HepG2 (cell line): Measurements from ENCODE around the gene AMER3. TPM values are rescaled to one million over a fixed set of nuclear protein-coding genes. Genes with fewer than 3 reads are reported as not detected.
A peak's percentile ranks its signal among the peaks of the same experiment; 100 is the strongest.

Experiments
- ATAC-seq: fragments of 200-7000 bp; cut with Tn5 transposase; 3 replicates; pipeline ENCODE4 v1.9.1; 2020; ENCODE audit warnings: mild to moderate bottlenecking, moderate library complexity
- BruUV-seq: library from RNA; stranded (reverse); fragments of 400-500 nt; replicated peaks from 2 replicates; lab custom pipeline; 2021; lab: Mats Ljungman, UMichigan
- CTCF ChIA-PET: fragments of 300-600 bp; formaldehyde crosslinking; extraction: SDS; loops from one replicate; lab custom pipeline; 2021; ENCODE audit warnings: low total read pairs, inconsistent platforms, low intra/inter-chr PET ratio; lab: Yijun Ruan, JAX
- POLR2A ChIA-PET: fragments of 350-600 bp; sonication (Branson Sonifier 250); formaldehyde crosslinking; loops from one replicate; lab custom pipeline; 2020; ENCODE audit warnings: antibody characterized with exemption, inconsistent platforms; lab: Yijun Ruan, JAX
- DNase-seq: peaks from one replicate; pipeline ENCODE4 v3.0.0-alpha.2; 2015; ENCODE audit warnings: low spot score
- FAIRE-seq: peaks from 3 replicates; lab custom pipeline; 2011; peaks lifted over from hg19 to GRCh38; lab: Jason Lieb, UNC
- H2AFZ ChIP-seq: one replicate; pipeline ENCODE4 v1.6.1; 2011; ENCODE audit warnings: low read length, inconsistent platforms
- H3K27ac ChIP-seq: fragments of 300-600 bp; 3 replicates; pipeline ENCODE4 v1.8.0; 2011; ENCODE audit warnings: mixed run types, mild to moderate bottlenecking, mixed read lengths, low read length, inconsistent platforms; ENCODE audit not compliant: insufficient read depth; ENCODE audit errors: extremely low read length
- H3K27me3 ChIP-seq, 2 experiments: fragments of 200-600 bp in 1 of 2; 2 replicates in 1 of 2; 3 replicates in 1 of 2; pipeline versions ENCODE4 v1.6.0 to v1.8.0; 2011; ENCODE audit warnings: low read length in 2 of 2, mild to moderate bottlenecking in 2 of 2, moderate library complexity in 2 of 2, inconsistent platforms in 1 of 2; ENCODE audit not compliant: insufficient read depth in 2 of 2, control insufficient read depth in 1 of 2
- H3K36me3 ChIP-seq, 2 experiments: fragments of 200-600 bp in 1 of 2; replicated peaks in 1 of 2; 2 replicates in 1 of 2; 3 replicates in 1 of 2; pipeline versions ENCODE4 v1.5.1 to v1.8.0; 2011; ENCODE audit warnings: low read length in 2 of 2, inconsistent platforms in 1 of 2; ENCODE audit not compliant: insufficient read depth in 2 of 2, control insufficient read depth in 1 of 2
- H3K4me1 ChIP-seq: 2 replicates; pipeline ENCODE4 v1.5.1; 2012; ENCODE audit warnings: low read length, inconsistent platforms; ENCODE audit not compliant: insufficient read depth
- H3K4me2 ChIP-seq: 2 replicates; pipeline ENCODE4 v1.6.0; 2011; ENCODE audit warnings: low read depth, low read length, inconsistent platforms
- H3K4me3 ChIP-seq, 3 experiments: fragments of 200-600 bp in 1 of 3; sonication (generic), shearing (Covaris generic) in 1 of 3; replicated peaks in 1 of 3; 2 replicates each; pipeline ENCODE4 v1.5.1; 2011 to 2016; ENCODE audit warnings: low read length in 3 of 3, inconsistent platforms in 2 of 3, low read depth in 2 of 3, mild to moderate bottlenecking in 2 of 3, control low read depth in 1 of 3, mixed read lengths in 1 of 3; ENCODE audit not compliant: insufficient read depth in 1 of 3
- H3K79me2 ChIP-seq: one replicate; pipeline ENCODE4 v1.6.1; 2011; ENCODE audit warnings: low read length, inconsistent platforms; ENCODE audit not compliant: insufficient read depth
- H3K9ac ChIP-seq: 2 replicates; pipeline ENCODE4 v1.6.0; 2011; ENCODE audit warnings: mild to moderate bottlenecking, low read depth, low read length, inconsistent platforms; ENCODE audit not compliant: insufficient read depth
- H3K9me3 ChIP-seq: 2 replicates; pipeline ENCODE4 v1.5.1; 2012; ENCODE audit warnings: mild to moderate bottlenecking, low read length
- H4K20me1 ChIP-seq: 2 replicates; pipeline ENCODE4 v1.6.0; 2011; ENCODE audit warnings: inconsistent platforms, mild to moderate bottlenecking, low read length, moderate library complexity; ENCODE audit not compliant: insufficient read depth
- AFF4 ChIP-seq: sonication (generic); formaldehyde crosslinking; IDR thresholded peaks from 2 replicates; pipeline ENCODE4 v1.4.0; 2020; ENCODE audit warnings: missing genetic modification reagents
- AGO2 ChIP-seq: fragments of 200-400 bp; formaldehyde crosslinking; optimal IDR thresholded peaks from 2 replicates; pipeline ENCODE3; 2017; ENCODE audit warnings: mild to moderate bottlenecking, low read depth, low read length, moderate library complexity
- GATA4 ChIP-seq: sonication (generic); IDR thresholded peaks from 2 replicates; pipeline ENCODE4 v1.6.1; 2016; ENCODE audit warnings: antibody characterized with exemption, low read depth, borderline replicate concordance
- HHEX ChIP-seq: IDR thresholded peaks from 2 replicates; pipeline ENCODE4 v1.6.1; 2016; ENCODE audit warnings: control low read depth
- RBM22 ChIP-seq: fragments of 200-400 bp; formaldehyde crosslinking; optimal IDR thresholded peaks from 2 replicates; pipeline ENCODE3; 2017; ENCODE audit warnings: mild to moderate bottlenecking, low read length, moderate library complexity
- SNRNP70 ChIP-seq: fragments of 200-400 bp; formaldehyde crosslinking; IDR thresholded peaks from 2 replicates; pipeline ENCODE4 v1.6.1; 2017; ENCODE audit warnings: mild to moderate bottlenecking, low read depth, low read length, moderate library complexity
- TSC22D2 ChIP-seq: sonication (generic); formaldehyde crosslinking; IDR thresholded peaks from 2 replicates; pipeline ENCODE4 v1.5.1; 2020; ENCODE audit warnings: missing genetic modification reagents, mild to moderate bottlenecking, borderline replicate concordance
- ZFP41 ChIP-seq: sonication (generic); formaldehyde crosslinking; IDR thresholded peaks from 2 replicates; pipeline ENCODE4 v1.4.0; 2020; ENCODE audit warnings: mild to moderate bottlenecking, missing genetic modification reagents, borderline replicate concordance
- ZFP82 ChIP-seq: sonication (generic); formaldehyde crosslinking; IDR thresholded peaks from 2 replicates; pipeline ENCODE4 v1.5.1; 2020; ENCODE audit warnings: mild to moderate bottlenecking, missing genetic modification reagents, borderline replicate concordance
- ZNF235 ChIP-seq: sonication (generic); formaldehyde crosslinking; IDR thresholded peaks from 2 replicates; pipeline ENCODE4 v1.8.1; 2023; ENCODE audit warnings: mild to moderate bottlenecking, missing genetic modification reagents, borderline replicate concordance
- ZNF382 ChIP-seq: sonication (generic); formaldehyde crosslinking; IDR thresholded peaks from 2 replicates; pipeline ENCODE4 v1.5.0; 2020; ENCODE audit warnings: missing genetic modification reagents, mild to moderate bottlenecking, borderline replicate concordance
- WGBS: methylation state at CpG from one replicate; pipeline ENCODE4 v1.1.6; 2017; ENCODE audit warnings: low lambda C conversion rate; 5-methylcytosine and 5-hydroxymethylcytosine counted together
- in situ Hi-C: cut with HindIII; loops from 2 replicates; pipeline ENCODE4 v1.10.0; 2017; ENCODE audit warnings: low pct_unique_long_range_greater_than_20kb; ENCODE audit not compliant: extremely low pct_ligation_motif_present
- intact Hi-C: fragments of 100-400 bp; cut with micrococcal nuclease; formaldehyde crosslinking; loops from one replicate; pipeline ENCODE4 v1.10.0; 2022; ENCODE audit not compliant: unreplicated experiment
- polyA plus RNA-seq, 8 experiments: library from polyadenylated mRNA; depleted of rRNA in 3 of 8; stranded (reverse) in 7 of 8; unstranded in 1 of 8; fragments of >200 nt; fragmentation: Illumina TruSeq in 4 of 8; extraction: Trizol in 4 of 8; gene quantifications; 2 replicates each; pipeline versions ENCODE4 v1.2.1 to v1.2.3, GENCODE V29; 2011 to 2016; ENCODE audit warnings: low read depth in 4 of 8, missing spikeins in 1 of 8, mixed read lengths in 1 of 8; ENCODE audit not compliant: insufficient read depth in 1 of 8
- total RNA-seq, 5 experiments: library from RNA; depleted of rRNA; stranded (reverse); fragments of >200 nt; fragmentation: Illumina TruSeq; extraction: Trizol; gene quantifications; 2 replicates each; pipeline ENCODE4 v1.2.3, GENCODE V29; 2016; ENCODE audit warnings: low read depth in 1 of 5
- TF ChIP-seq, protein P1 (sequence below): sonication (generic); formaldehyde crosslinking; IDR thresholded peaks from 2 replicates; pipeline ENCODE4 v1.5.0; 2020; ENCODE audit warnings: mild to moderate bottlenecking, missing genetic modification reagents, borderline replicate concordance

Gene AMER3
- total and polyA plus RNA-seq, 2 of the 13 experiments (the other 11 are each of a cell fraction or from before 2014, with no cell fraction given), result not detected

DNA sequence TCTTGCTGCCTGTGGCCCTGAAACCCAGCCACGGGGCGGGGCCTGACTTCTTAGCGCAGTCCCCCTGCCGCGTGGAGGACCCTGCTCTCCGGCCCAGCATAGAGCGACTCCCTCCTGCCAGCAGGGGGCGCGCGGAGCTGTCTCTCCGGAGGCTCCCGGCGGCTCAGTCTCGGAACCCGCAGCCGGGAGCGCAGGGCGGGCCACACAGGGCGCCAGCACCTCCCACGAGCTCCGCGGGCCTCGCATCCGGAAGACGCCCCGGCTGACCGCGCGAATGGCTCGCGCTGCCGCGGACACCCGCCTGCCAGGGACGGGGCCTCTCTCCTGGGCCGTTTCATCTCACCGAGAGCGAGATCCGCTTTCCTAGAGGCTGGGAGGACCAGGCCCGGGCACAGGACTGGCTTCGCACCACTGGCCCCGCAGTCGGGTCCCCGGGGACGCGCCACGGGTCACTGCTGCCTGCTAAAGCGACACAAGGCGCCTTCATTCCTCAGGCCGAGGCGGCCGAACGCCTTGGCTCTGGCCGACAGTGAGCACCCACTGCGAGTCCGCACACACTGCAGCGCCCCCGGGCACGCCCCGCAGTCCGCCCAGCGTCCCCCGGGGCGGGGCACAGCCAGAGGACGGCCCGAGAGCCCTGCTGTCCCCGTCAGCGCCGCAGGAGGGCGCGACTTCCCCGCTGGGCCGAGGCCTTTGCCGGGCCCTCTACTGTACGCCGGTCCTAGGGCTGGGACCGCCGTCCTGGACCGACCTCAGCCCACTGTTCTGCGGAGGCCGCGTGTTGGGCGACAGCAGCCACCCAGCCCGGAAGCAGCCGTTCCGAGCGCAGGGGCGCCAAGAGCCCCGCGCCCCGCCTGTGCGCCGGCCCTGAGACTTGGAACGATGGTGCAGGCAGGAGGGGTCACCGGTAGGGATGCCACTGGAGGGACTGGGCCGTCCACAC is 42.4 kb downstream of the AMER3 start:
- H3K9ac ChIP-seq, result peak overlapping the region; percentile 54
- DNase-seq (peak; percentile 77), ATAC-seq (peak; percentile 96), FAIRE-seq (no peak)
- CTCF ChIA-PET, result interaction anchor here (2.7 to 3.7 kb wide), 2 partner anchors 76 to 123 kb away, joined by 51 to 57 read pairs; no protein-coding TSS in a partner anchor
- BruUV-seq, result no TSS peak
- H2AFZ ChIP-seq, result peak overlapping the region; percentile 37
- intact Hi-C loops (loop anchor here (1.0 kb wide), 2 partner anchors 76 to 123 kb away; no protein-coding TSS in a partner anchor), in situ Hi-C loops (no loop called here)
- POLR2A ChIA-PET, result no interaction called here
- H4K20me1 ChIP-seq, result no peaks in the 10 kb centered on the region
- WGBS, result 9% methylated on average over 20 of the region's 96 CpGs
- no peaks in the 10 kb centered on the region for H3K36me3 ChIP-seq
- peak overlapping the region; percentile 57 to 82 (median 68) for H3K4me3 ChIP-seq
- no peaks in the 10 kb centered on the region for H3K9me3 ChIP-seq
- H3K79me2 ChIP-seq, result no peaks in the 10 kb centered on the region
- H3K27ac ChIP-seq, result no peak overlapping the region
- H3K4me2 ChIP-seq, result peak overlapping the region; percentile 97
- H3K4me1 ChIP-seq, result 0 out of 2 replicates have a peak, but pooled peaks cover 6% of the 10 kb centered on the region
- H3K27me3 ChIP-seq, result peaks cover 4 to 17% of the 10 kb centered on the region in 2 experiments; a peak in 2 of 5 replicates
- peak; percentile 23; the same call in 1 of the 2 replicates for TF ChIP-seq TSC22D2
- TF ChIP-seq ZFP82 (CRISPR knock-in tag), result no peak; the same call in 1 of the 2 replicates
- TF ChIP-seq GATA4, result no peak
- no peak for TF ChIP-seq ZNF382
- no peak for TF ChIP-seq ZFP41 (CRISPR knock-in tag)
- TF ChIP-seq HHEX, result no peak
- TF ChIP-seq, protein P1, sequence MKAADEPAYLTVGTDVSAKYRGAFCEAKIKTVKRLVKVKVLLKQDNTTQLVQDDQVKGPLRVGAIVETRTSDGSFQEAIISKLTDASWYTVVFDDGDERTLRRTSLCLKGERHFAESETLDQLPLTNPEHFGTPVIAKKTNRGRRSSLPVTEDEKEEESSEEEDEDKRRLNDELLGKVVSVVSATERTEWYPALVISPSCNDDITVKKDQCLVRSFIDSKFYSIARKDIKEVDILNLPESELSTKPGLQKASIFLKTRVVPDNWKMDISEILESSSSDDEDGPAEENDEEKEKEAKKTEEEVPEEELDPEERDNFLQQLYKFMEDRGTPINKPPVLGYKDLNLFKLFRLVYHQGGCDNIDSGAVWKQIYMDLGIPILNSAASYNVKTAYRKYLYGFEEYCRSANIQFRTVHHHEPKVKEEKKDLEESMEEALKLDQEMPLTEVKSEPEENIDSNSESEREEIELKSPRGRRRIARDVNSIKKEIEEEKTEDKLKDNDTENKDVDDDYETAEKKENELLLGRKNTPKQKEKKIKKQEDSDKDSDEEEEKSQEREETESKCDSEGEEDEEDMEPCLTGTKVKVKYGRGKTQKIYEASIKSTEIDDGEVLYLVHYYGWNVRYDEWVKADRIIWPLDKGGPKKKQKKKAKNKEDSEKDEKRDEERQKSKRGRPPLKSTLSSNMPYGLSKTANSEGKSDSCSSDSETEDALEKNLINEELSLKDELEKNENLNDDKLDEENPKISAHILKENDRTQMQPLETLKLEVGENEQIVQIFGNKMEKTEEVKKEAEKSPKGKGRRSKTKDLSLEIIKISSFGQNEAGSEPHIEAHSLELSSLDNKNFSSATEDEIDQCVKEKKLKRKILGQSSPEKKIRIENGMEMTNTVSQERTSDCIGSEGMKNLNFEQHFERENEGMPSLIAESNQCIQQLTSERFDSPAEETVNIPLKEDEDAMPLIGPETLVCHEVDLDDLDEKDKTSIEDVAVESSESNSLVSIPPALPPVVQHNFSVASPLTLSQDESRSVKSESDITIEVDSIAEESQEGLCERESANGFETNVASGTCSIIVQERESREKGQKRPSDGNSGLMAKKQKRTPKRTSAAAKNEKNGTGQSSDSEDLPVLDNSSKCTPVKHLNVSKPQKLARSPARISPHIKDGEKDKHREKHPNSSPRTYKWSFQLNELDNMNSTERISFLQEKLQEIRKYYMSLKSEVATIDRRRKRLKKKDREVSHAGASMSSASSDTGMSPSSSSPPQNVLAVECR, result peak; percentile 73; the same call in 1 of the 2 replicates
- TF ChIP-seq SNRNP70, result no peak
- TF ChIP-seq AGO2, result peak; percentile 34
- no peak for TF ChIP-seq RBM22
- no peak for TF ChIP-seq AFF4 (CRISPR knock-in tag)
- TF ChIP-seq ZNF235 (CRISPR knock-in tag), result peak; percentile 43; the same call in 1 of the 2 replicates
